ENCODE data around the gene SORCS2. TPM values are rescaled to one million over a fixed set of nuclear protein-coding genes. Genes with fewer than 3 reads are reported as not detected.

SORCS2 gene
- total RNA-seq, 4 donors from 2014 or later: 0.19 to 0.85 (median 0.66) TPM

- TF ChIP-seq CTCF (IDR thresholded peaks at IDR 0.05; ENCODE audit: low read depth): no peak
These were observed 545.6 kb downstream of the SORCS2 start for GRCh38 chr4:7737752-7738457.

- TF ChIP-seq CTCF (IDR thresholded peaks at IDR 0.05; ENCODE audit: low read depth): no peak
These were observed 546.2 kb downstream of the SORCS2 start for GRCh38 chr4:7738458-7739076.

- no peak for TF ChIP-seq CTCF (IDR thresholded peaks at IDR 0.05; ENCODE audit: low read depth)
These were observed 547.0 kb downstream of the SORCS2 start for GRCh38 chr4:7739077-7739917.

GRCh38 chr4:7739918-7740865 is 547.9 kb downstream of the SORCS2 start:
- no peak for TF ChIP-seq CTCF (IDR thresholded peaks at IDR 0.05; ENCODE audit: low read depth)

- TF ChIP-seq CTCF (IDR thresholded peaks at IDR 0.05; ENCODE audit: low read depth): no peak
These were observed 548.7 kb downstream of the SORCS2 start for GRCh38 chr4:7740866-7741525.

- TF ChIP-seq CTCF (IDR thresholded peaks at IDR 0.05; ENCODE audit: low read depth): no peak
These were observed 549.8 kb downstream of the SORCS2 start for GRCh38 chr4:7741946-7742806.
